ENCODE measurements around the gene TOE1.

TOE1 gene

GRCh38 chr1:45326627-45327623 is 13.0 kb upstream of the TOE1 start, which contains the start of gene HPDL:
Gene HPDL, plus strand, starts transcription at chr1:45326895. Its CDS starts 254 bp downstream, at chr1:45327149.
- no peak for FAIRE-seq

DNA sequence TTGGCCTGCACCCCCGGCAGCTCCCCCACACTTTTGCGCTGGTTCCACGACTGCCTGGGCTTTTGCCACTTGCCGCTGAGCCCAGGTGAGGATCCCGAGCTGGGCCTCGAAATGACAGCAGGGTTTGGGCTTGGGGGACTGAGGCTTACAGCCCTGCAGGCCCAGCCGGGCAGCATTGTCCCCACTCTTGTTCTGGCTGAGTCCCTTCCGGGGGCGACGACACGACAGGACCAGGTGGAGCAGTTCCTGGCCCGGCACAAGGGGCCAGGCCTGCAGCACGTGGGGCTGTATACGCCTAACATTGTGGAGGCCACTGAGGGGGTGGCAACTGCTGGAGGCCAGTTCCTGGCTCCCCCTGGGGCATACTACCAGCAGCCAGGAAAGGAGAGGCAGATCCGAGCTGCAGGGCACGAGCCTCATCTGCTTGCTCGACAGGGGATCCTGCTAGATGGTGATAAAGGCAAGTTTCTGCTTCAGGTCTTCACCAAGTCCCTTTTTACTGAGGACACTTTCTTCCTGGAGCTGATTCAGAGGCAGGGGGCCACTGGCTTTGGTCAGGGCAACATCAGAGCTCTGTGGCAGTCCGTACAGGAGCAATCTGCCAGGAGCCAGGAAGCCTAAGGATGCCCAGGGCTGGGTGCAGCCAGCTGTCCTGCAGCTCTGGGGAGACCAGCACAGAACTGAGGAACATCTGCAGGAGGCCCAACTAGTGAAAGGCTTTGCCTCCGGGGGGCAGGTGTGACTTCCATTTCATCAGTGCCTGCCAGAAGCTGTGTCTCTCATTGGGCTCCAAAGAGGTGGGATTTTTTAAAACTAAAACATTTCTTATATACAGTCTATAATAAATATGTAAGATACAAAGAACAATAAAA is 12.1 kb upstream of the TOE1 start:
- FAIRE-seq: no peak

DNA sequence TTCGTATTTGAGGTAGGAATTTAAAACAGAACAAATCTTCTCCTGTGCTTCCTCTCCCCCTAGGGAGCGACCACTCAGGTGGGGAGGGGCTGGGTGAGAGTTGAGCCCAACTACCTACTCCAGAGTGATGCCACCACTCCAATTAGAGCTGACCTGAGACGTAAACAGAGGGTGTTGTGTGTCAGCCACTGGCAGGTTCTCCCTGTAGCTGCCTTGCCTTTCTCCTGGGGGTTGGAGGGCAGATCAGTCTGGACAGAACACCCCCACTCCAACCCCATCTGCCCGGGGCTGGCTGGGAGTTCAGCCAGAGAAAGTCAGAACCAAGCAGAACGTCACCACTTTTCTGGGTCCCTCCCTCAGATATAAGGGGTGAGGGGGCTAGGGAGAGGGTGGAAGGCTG is 11.3 kb upstream of the TOE1 start:
- no peak for FAIRE-seq

- no peak for FAIRE-seq
Observed at GRCh38 chr1:45329445-45329844, 10.5 kb upstream of the TOE1 start.

- FAIRE-seq: no peak
Observed at GRCh38 chr1:45331436-45332345, 8.3 kb upstream of the TOE1 start.

- FAIRE-seq: no peak
Observed at GRCh38 chr1:45332346-45332720, 7.6 kb upstream of the TOE1 start.

DNA sequence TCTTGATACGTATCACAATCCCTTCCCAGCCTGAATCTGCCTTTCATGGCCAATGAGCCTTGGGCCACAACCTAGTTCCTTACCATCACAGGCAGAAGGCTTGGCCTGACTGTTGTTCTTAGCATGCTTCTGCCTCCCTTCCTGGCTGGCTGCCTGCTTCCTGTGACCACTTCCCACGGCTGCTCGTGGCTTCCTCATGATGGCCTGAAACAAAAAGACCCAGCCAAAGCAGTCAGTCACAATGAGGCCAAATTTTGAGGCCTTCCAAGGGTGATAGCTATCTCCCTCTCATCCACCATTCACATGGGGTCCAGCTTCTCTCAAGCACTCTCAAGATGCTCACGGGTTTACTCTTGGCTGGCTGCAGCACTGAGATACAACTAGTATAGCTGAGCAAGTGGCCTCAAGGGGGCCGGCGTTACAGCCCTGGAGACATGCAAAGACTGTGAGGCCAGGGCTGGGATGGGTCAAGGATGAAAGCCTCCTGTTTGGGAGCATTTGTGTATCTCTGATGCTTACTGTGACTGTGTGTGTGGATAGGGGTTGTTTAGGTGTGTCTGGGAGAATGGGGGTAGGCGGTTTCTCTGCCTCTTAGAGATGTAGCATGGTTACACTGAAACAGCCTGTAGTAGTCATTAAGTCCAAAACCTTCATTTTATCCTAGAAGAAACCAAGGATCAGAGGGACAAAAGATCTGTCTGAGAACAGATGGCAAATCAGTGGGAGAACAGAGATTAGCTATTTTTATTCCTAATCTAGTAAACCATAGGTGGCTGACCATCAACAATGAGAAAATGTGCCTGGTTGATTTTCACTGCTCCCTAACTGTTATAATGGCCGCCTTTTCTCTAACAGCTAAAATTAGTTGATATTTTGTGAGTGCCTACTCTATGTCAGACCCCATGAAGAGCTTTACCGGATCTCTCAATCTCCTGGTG is 5.4 kb upstream of the TOE1 start:
- no peak for FAIRE-seq

- no peak for FAIRE-seq
Observed at GRCh38 chr1:45335855-45336324, 4.1 kb upstream of the TOE1 start.

GRCh38 chr1:45337630-45338325 is 2.2 kb upstream of the TOE1 start:
- FAIRE-seq: no peak

DNA sequence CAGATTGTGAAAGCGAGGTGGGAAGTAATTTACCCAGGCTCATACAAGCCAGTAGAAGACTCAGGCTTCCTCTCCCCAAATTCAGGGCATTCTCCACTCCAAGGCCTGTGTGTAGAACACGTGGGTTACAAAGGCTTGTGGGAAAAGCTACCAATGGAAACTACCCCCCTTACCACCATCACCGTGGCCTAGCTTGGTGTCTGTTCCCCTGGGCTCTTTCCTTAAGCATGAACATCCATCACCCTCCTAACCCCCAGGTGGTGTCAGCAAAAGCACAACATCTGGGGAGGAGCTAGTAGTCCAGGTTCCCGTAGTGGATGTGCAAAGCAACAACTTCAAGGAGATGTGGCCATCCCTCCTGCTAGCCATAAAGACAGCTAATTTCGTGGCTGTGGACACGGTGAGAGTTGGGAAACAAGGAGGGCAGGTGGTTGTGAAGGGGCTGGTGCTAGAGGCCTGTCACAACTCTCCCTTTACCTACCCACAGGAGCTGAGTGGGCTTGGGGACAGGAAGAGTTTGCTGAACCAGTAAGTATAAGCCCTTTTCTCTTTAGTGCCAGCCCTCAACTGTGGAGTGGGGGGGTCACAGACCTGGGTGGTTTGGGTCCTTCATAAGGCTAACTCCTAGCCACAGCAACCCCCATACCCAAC is 971 bp downstream of the TOE1 start:
- no peak for FAIRE-seq

- FAIRE-seq: no peak
Observed at GRCh38 chr1:45344499-45344898, 4.5 kb downstream of the TOE1 start.

DNA sequence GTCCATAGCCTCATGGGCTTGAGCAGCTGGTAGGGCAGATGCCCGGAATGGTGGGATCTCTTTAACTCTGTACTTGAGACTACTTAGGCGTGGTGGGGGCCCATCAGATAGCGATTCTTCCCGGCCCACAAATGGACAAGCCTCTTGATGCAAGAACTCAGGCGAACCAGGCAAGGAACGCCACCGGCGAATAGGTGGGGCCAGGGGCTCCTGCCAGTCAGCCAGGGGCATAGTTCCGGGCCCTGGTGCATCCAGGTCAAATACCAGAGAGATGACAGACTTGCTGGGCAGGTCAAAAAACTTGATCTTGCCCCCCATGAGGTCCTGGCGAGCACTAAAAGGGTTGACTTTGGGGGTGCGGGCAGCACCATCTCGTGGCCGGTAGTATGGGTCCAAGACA is 5.0 kb downstream of the TOE1 start:
- FAIRE-seq: no peak

- no peak for FAIRE-seq
Observed at GRCh38 chr1:45346473-45346872, 6.5 kb downstream of the TOE1 start.

- no peak for FAIRE-seq
Observed at GRCh38 chr1:45348020-45348419, 8.1 kb downstream of the TOE1 start.

- no peak for FAIRE-seq
Observed at GRCh38 chr1:45348609-45348965, 8.6 kb downstream of the TOE1 start.

GRCh38 chr1:45348966-45349677 is 9.2 kb downstream of the TOE1 start:
- FAIRE-seq: no peak

DNA sequence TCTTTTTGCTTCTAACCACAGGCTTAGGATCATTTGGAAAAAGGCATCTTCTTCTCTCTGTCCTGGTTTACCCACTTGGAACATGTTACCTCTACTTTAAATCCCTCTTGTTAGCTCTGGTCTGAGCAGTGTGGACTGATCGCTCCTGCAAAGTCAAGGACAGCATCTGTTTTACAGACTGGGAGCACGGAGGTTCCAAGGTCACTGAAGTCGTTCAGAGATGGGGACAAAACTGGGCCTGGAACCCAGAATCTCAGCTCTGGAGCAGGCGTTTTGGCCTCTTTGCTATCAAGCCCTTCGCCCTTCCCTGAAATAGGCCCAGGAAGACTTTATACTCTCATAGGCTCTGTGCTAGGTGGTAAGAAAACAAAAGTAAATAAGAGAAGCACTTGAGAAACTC is 11.5 kb downstream of the TOE1 start:
- no peak for FAIRE-seq

DNA sequence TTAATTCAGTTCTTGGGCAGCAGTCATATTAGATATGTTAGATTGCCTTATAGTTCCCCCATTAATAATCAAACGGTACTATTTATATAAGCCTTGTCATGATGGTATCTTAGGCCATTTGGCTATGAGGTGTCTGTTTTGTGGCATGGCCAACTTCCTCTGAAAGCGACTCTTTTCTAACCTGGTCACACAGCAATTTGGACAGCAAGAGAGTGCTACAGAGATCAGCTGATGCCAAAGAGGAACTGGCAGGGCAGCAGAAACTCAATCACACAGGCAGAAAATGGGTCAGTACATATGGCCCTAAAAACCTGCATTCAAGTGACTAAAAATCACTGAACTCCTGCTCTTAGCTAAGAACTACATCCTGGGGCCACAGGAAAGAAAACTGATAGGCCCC is 13.7 kb downstream of the TOE1 start:
- FAIRE-seq: no peak

DNA sequence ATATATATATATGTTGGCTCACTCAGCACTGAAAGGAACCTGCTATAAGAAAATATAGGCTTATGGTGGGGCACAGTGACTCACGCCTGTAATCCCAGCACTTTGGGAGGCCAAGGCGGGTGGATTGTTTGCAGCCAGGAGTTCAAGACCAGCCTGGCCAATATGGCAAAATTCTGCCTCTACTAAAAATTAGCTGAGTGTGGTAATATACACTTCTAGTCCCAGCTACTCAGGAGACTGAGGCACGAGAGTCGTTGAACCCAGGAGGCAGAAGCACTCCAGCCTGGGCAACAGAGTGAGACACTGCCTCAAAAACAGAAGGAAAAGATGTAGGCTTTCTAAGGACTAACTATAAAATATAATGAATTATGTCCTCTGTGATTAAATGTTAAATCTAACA is 14.9 kb downstream of the TOE1 start:
- no peak for FAIRE-seq

Measured in endometrium (tissue), 2 donors.